HCT116 (cell line): Measurements from ENCODE around the gene CDH4. TPM values are rescaled to one million over a fixed set of nuclear protein-coding genes. Genes with fewer than 3 reads are reported as not detected.

ENCODE experiments used
- ATAC-seq: fragments of 200-7000 bp; cut with Tn5 transposase; 2 replicates; pipeline ENCODE4 v1.9.1; 2020; ENCODE audit warnings: mild to moderate bottlenecking, moderate library complexity
- BruUV-seq: library from RNA; stranded (reverse); fragments of 400-500 nt; replicated peaks from 2 replicates; lab custom pipeline; 2021; lab: Mats Ljungman, UMichigan
- CTCF ChIA-PET: fragments of 300-600 bp; sonication (Branson Sonifier 250); formaldehyde crosslinking; loops from one replicate; lab custom pipeline; 2021; ENCODE audit warnings: antibody characterized with exemption; lab: Charles Lee
- POLR2A ChIA-PET: fragments of 300-600, 350-600 bp; sonication (Branson Sonifier 250); formaldehyde crosslinking; loops from one replicate; lab custom pipeline; 2021; ENCODE audit warnings: antibody characterized with exemption; lab: Charles Lee
- RAD21 ChIA-PET, 2 experiments: fragments of 300-600 bp; sonication (Branson Sonifier 250); formaldehyde crosslinking; loops; one replicate each; lab custom pipeline; 2023; ENCODE audit warnings: low total read pairs in 2 of 2; ENCODE audit not compliant: uncharacterized antibody in 2 of 2, unreplicated experiment in 2 of 2, low non-redundant PET in 1 of 2; lab: Charles Lee
- DNase-seq: peaks from one replicate; pipeline ENCODE4 v3.0.0-alpha.2; 2010; ENCODE audit warnings: low read depth, low spot score
- H2AFZ ChIP-seq: fragments of 200-600 bp; shearing (Covaris generic), sonication (generic); 2 replicates; pipeline ENCODE4 v1.6.1; 2017; ENCODE audit warnings: low read depth, mixed run types, mixed read lengths, antibody characterized with exemption, low read length; ENCODE audit not compliant: poor library complexity, severe bottlenecking
- H3K27ac ChIP-seq: 2 replicates; pipeline ENCODE4 v1.5.1; 2012; ENCODE audit warnings: low read depth, low read length
- H3K27me3 ChIP-seq: fragments of 200-600 bp; sonication (generic); 2 replicates; pipeline ENCODE4 v1.6.1; 2016; ENCODE audit warnings: mixed run types, low read length, mixed read lengths; ENCODE audit not compliant: insufficient read depth
- H3K36me3 ChIP-seq, 2 experiments: fragments of 200-500 bp in 1 of 2; fragments of 200-600 bp in 1 of 2; sonication (Bioruptor generic) in 1 of 2; sonication (generic) in 1 of 2; 2 replicates each; pipeline versions ENCODE4 v1.5.1 to v1.6.1; 2014 to 2016; ENCODE audit warnings: low read length in 2 of 2, inconsistent platforms in 1 of 2, mixed read lengths in 1 of 2, mixed run types in 1 of 2; ENCODE audit not compliant: insufficient read depth in 2 of 2, control insufficient read depth in 1 of 2
- H3K4me1 ChIP-seq, 2 experiments: fragments of 200-600 bp in 1 of 2; sonication (generic) in 1 of 2; 2 replicates each; pipeline versions ENCODE4 v1.5.1 to v1.6.1; 2012 to 2017; ENCODE audit warnings: low read length in 2 of 2, inconsistent platforms in 1 of 2, mild to moderate bottlenecking in 1 of 2, mixed read lengths in 1 of 2, mixed run types in 1 of 2, moderate library complexity in 1 of 2; ENCODE audit not compliant: insufficient read depth in 2 of 2, control insufficient read depth in 1 of 2
- H3K4me2 ChIP-seq: fragments of 200-600 bp; sonication (generic); 2 replicates; pipeline ENCODE4 v1.6.1; 2017; ENCODE audit warnings: mixed run types, low read length, mixed read lengths
- H3K4me3 ChIP-seq, 2 experiments: fragments of 200-600 bp in 1 of 2; sonication (generic) in 1 of 2; replicated peaks in 1 of 2; 2 replicates each; pipeline ENCODE4 v1.5.1; 2011 to 2016; ENCODE audit warnings: low read length in 2 of 2, control low read depth in 1 of 2, low read depth in 1 of 2, mild to moderate bottlenecking in 1 of 2, mixed read lengths in 1 of 2, mixed run types in 1 of 2
- H3K79me2 ChIP-seq: fragments of 200-600 bp; sonication (generic); 2 replicates; pipeline ENCODE4 v1.6.1; 2017; ENCODE audit warnings: mild to moderate bottlenecking, mixed run types, low read length, moderate library complexity, mixed read lengths; ENCODE audit not compliant: insufficient read depth
- H3K9ac ChIP-seq: fragments of 200-600 bp; sonication (generic); 2 replicates; pipeline ENCODE4 v1.6.1; 2016; ENCODE audit warnings: low read length, mixed read lengths
- H3K9me2 ChIP-seq: fragments of 200-600 bp; sonication (generic), shearing (Covaris generic); 2 replicates; pipeline ENCODE4 v1.6.1; 2017; ENCODE audit warnings: mixed run types, mild to moderate bottlenecking, moderate library complexity; ENCODE audit not compliant: insufficient read depth
- H3K9me3 ChIP-seq, 2 experiments: fragments of 200-500 bp in 1 of 2; fragments of 200-600 bp in 1 of 2; sonication (Bioruptor generic) in 1 of 2; sonication (generic) in 1 of 2; 2 replicates each; pipeline ENCODE4 v1.6.1; 2014 to 2017; ENCODE audit warnings: low read length in 2 of 2, mixed read lengths in 2 of 2, inconsistent platforms in 1 of 2, low read depth in 1 of 2, mild to moderate bottlenecking in 1 of 2, mixed run types in 1 of 2, moderate library complexity in 1 of 2; ENCODE audit not compliant: control insufficient read depth in 1 of 2, insufficient read depth in 1 of 2
- H4K20me1 ChIP-seq: fragments of 200-600 bp; sonication (generic), shearing (Covaris generic); 2 replicates; pipeline ENCODE4 v1.6.1; 2017; ENCODE audit warnings: mixed run types, mild to moderate bottlenecking, moderate library complexity; ENCODE audit not compliant: insufficient read depth
- CBX3 ChIP-seq: IDR thresholded peaks from 2 replicates; pipeline ENCODE4 v1.6.1; 2012; ENCODE audit warnings: low read depth
- POLR2AphosphoS5 ChIP-seq: IDR thresholded peaks from 2 replicates; pipeline ENCODE4 v1.6.1; 2011; ENCODE audit warnings: mild to moderate bottlenecking, low read depth, low read length, moderate library complexity
- SP1 ChIP-seq: IDR thresholded peaks from 2 replicates; pipeline ENCODE4 v1.6.1; 2012; ENCODE audit warnings: low read depth
- YY1 ChIP-seq: IDR thresholded peaks from 2 replicates; pipeline ENCODE4 v1.6.1; 2011; ENCODE audit warnings: low read length, low read depth, moderate library complexity, mild to moderate bottlenecking; ENCODE audit not compliant: insufficient replicate concordance; ENCODE audit errors: extremely low read depth
- ZFX ChIP-seq: fragments of 450-650 bp; IDR thresholded peaks from 2 replicates; pipeline ENCODE4 v1.6.1; 2017
- ZNF274 ChIP-seq: fragments of 200-500 bp; sonication (Bioruptor generic); IDR thresholded peaks from 2 replicates; pipeline ENCODE4 v1.6.1; 2014; ENCODE audit warnings: mild to moderate bottlenecking, low read depth, low read length, inconsistent platforms
- intact Hi-C: fragments of 100-400 bp; cut with micrococcal nuclease; formaldehyde crosslinking; loops from 2 replicates; pipeline ENCODE4 v1.10.0; 2022
- total RNA-seq: library from RNA; stranded (reverse); gene quantifications from one replicate; pipeline ENCODE4 v1.2.1, GENCODE V29; 2021; ENCODE audit not compliant: unreplicated experiment
- TF ChIP-seq, protein P1 (sequence below): IDR thresholded peaks from 2 replicates; pipeline ENCODE4 v1.6.1; 2011; ENCODE audit warnings: mild to moderate bottlenecking, low read length, moderate library complexity; ENCODE audit not compliant: insufficient replicate concordance; ENCODE audit errors: extremely low read depth
- TF ChIP-seq, protein P2 (sequence below), 3 experiments: fragments of 200-600 bp in 1 of 3; sonication (generic) in 1 of 3; IDR thresholded peaks in 2 of 3; conservative IDR thresholded peaks in 1 of 3; 2 replicates each; pipeline ENCODE4 v1.5.1; 2012 to 2017; ENCODE audit warnings: low read depth in 2 of 3, low read length in 2 of 3, antibody characterized with exemption in 1 of 3, borderline replicate concordance in 1 of 3, control low read depth in 1 of 3, mild to moderate bottlenecking in 1 of 3, mixed read lengths in 1 of 3, mixed run types in 1 of 3, moderate library complexity in 1 of 3; ENCODE audit not compliant: insufficient read depth in 1 of 3

The CDH4 gene
- total RNA-seq, 1 experiment from 2014 or later = not detected

DNA sequence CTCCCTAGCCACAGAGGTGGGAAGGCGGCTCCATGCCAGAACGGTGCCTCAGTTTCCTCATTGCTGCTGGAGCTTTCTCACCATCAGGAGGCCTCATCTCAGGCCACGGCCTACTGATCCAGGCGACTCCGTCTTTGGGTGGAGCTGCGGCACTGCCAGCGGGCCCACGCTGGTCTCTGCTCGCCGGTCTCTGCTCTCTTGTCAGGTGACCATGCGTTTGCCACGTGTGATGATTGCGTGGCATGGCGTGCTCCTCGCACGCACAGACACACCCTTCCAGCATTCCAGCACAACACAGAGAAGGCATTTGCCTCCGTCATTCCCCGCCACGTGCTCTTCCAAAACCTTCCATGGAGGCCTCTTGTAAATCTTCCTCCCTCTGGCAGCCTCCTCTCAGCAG lies 271.1 kb downstream of the CDH4 start:
- POLR2A ChIA-PET = no interaction called here
- DNase-seq (no peak), ATAC-seq (no peak)
- intact Hi-C loops = no loop called here
- Histone ChIP-seq H4K20me1 (no peaks in the 10 kb centered on the region), H3K4me3 (no peak overlapping the region), H3K9me2 (no peaks in the 10 kb centered on the region), H3K4me1 (no peaks in the 10 kb centered on the region), H3K27me3 (no peaks in the 10 kb centered on the region), H3K27ac (no peak overlapping the region), H2AFZ (no peak overlapping the region), H3K79me2 (no peaks in the 10 kb centered on the region), H3K4me2 (no peak overlapping the region), H3K9me3 (no peaks in the 10 kb centered on the region), H3K36me3 (no peaks in the 10 kb centered on the region), H3K9ac (no peak overlapping the region)
- TF ChIP-seq, protein P1, sequence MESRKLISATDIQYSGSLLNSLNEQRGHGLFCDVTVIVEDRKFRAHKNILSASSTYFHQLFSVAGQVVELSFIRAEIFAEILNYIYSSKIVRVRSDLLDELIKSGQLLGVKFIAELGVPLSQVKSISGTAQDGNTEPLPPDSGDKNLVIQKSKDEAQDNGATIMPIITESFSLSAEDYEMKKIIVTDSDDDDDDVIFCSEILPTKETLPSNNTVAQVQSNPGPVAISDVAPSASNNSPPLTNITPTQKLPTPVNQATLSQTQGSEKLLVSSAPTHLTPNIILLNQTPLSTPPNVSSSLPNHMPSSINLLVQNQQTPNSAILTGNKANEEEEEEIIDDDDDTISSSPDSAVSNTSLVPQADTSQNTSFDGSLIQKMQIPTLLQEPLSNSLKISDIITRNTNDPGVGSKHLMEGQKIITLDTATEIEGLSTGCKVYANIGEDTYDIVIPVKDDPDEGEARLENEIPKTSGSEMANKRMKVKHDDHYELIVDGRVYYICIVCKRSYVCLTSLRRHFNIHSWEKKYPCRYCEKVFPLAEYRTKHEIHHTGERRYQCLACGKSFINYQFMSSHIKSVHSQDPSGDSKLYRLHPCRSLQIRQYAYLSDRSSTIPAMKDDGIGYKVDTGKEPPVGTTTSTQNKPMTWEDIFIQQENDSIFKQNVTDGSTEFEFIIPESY = no peak
- TF ChIP-seq SP1 (no peak), ZNF274 (no peak), ZFX (no peak), CBX3 (no peak), POLR2AphosphoS5 (no peak), YY1 (no peak)
- TF ChIP-seq, protein P2, sequence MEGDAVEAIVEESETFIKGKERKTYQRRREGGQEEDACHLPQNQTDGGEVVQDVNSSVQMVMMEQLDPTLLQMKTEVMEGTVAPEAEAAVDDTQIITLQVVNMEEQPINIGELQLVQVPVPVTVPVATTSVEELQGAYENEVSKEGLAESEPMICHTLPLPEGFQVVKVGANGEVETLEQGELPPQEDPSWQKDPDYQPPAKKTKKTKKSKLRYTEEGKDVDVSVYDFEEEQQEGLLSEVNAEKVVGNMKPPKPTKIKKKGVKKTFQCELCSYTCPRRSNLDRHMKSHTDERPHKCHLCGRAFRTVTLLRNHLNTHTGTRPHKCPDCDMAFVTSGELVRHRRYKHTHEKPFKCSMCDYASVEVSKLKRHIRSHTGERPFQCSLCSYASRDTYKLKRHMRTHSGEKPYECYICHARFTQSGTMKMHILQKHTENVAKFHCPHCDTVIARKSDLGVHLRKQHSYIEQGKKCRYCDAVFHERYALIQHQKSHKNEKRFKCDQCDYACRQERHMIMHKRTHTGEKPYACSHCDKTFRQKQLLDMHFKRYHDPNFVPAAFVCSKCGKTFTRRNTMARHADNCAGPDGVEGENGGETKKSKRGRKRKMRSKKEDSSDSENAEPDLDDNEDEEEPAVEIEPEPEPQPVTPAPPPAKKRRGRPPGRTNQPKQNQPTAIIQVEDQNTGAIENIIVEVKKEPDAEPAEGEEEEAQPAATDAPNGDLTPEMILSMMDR (IDR thresholded peaks at IDR 0.05 in 2 of 3, conservative IDR thresholded peaks at IDR 0.05 in 1 of 3; ENCODE audit: borderline replicate concordance in 1 of 3, insufficient read depth in 1 of 3, low read depth in 2 of 3, low read length in 2 of 3) = no peak
- RAD21 ChIA-PET = no interaction called here
- CTCF ChIA-PET = no interaction called here
- BruUV-seq = no TSS peak
